Caco-2 (cell line): Measurements from ENCODE around the gene C1orf74. TPM values are rescaled to one million over a fixed set of nuclear protein-coding genes. Genes with fewer than 3 reads are reported as not detected.

Source experiments
- BruUV-seq: library from RNA; stranded (reverse); fragments of 400-500 nt; replicated peaks from 2 replicates; lab custom pipeline; 2021; lab: Mats Ljungman, UMichigan
- CTCF ChIA-PET: fragments of 300-600 bp; sonication (Branson Sonifier 250); formaldehyde crosslinking; loops from one replicate; lab custom pipeline; 2022; ENCODE audit warnings: antibody characterized with exemption; lab: Charles Lee
- POLR2A ChIA-PET: fragments of 300-600 bp; sonication (Branson Sonifier 250); formaldehyde crosslinking; loops from one replicate; lab custom pipeline; 2022; ENCODE audit warnings: antibody characterized with exemption; lab: Charles Lee
- DNase-seq, 2 experiments: peaks; one replicate each; pipeline versions ENCODE4 v3.0.0 to v3.0.0-alpha.2; 2020 to 2022
- H3K27me3 ChIP-seq: replicated peaks from 2 replicates; pipeline ENCODE4 v1.6.0; 2011; ENCODE audit warnings: low read length; ENCODE audit not compliant: control insufficient read depth, insufficient read depth
- H3K36me3 ChIP-seq: 2 replicates; pipeline ENCODE4 v1.5.1; 2011; ENCODE audit warnings: low read length; ENCODE audit not compliant: control insufficient read depth, insufficient read depth
- H3K4me1 ChIP-seq: fragments of 250-450 bp; sonication (Bioruptor Pico); 2 replicates; pipeline ENCODE4 v1.5.1; 2020; ENCODE audit warnings: mild to moderate bottlenecking
- H3K4me3 ChIP-seq: 2 replicates; pipeline ENCODE4 v1.5.1; 2011; ENCODE audit warnings: low read depth, mild to moderate bottlenecking, control low read depth, low read length
- H3K9me3 ChIP-seq: fragments of 250-450 bp; sonication (Bioruptor Pico); 2 replicates; pipeline ENCODE4 v1.5.1; 2020; ENCODE audit warnings: mild to moderate bottlenecking, moderate library complexity
- H3K27ac Mint-ChIP-seq: one replicate; pipeline ENCODE4 v1.8.0; 2022; ENCODE audit warnings: mixed read lengths; ENCODE audit not compliant: unreplicated experiment
- H3K27me3 Mint-ChIP-seq: one replicate; pipeline ENCODE4 v1.8.0; 2022; ENCODE audit warnings: mixed read lengths; ENCODE audit not compliant: insufficient read depth, unreplicated experiment
- H3K36me3 Mint-ChIP-seq: one replicate; pipeline ENCODE4 v1.8.0; 2022; ENCODE audit warnings: mild to moderate bottlenecking, mixed read lengths; ENCODE audit not compliant: insufficient read depth, unreplicated experiment
- H3K4me1 Mint-ChIP-seq: one replicate; pipeline ENCODE4 v1.8.0; 2022; ENCODE audit warnings: low read depth, mixed read lengths; ENCODE audit not compliant: unreplicated experiment
- H3K4me3 Mint-ChIP-seq: one replicate; pipeline ENCODE4 v1.8.0; 2022; ENCODE audit warnings: mild to moderate bottlenecking, moderate library complexity, mixed read lengths; ENCODE audit not compliant: unreplicated experiment
- H3K9me3 Mint-ChIP-seq: one replicate; pipeline ENCODE4 v1.8.0; 2022; ENCODE audit warnings: mixed read lengths; ENCODE audit not compliant: unreplicated experiment
- CTCF ChIP-seq, 2 experiments: fragments of 200-600 bp in 1 of 2; IDR thresholded peaks; 1 replicate in 1 of 2; 2 replicates in 1 of 2; pipeline versions ENCODE4 v1.5.1 to v1.8.0; 2011 to 2022; ENCODE audit warnings: antibody characterized with exemption in 1 of 2, control low read depth in 1 of 2, inconsistent platforms in 1 of 2, low read depth in 1 of 2, low read length in 1 of 2, mild to moderate bottlenecking in 1 of 2, moderate library complexity in 1 of 2; ENCODE audit not compliant: insufficient read depth in 1 of 2, severe bottlenecking in 1 of 2, unreplicated experiment in 1 of 2
- intact Hi-C: fragments of 100-400 bp; cut with micrococcal nuclease; formaldehyde crosslinking; loops from one replicate; pipeline ENCODE4 v1.10.0; 2022; ENCODE audit not compliant: unreplicated experiment
- total RNA-seq: library from RNA; stranded (reverse); gene quantifications from 2 replicates; pipeline ENCODE4 v1.2.3, GENCODE V29; 2022

Gene C1orf74
- total RNA-seq, 1 experiment from 2014 or later, result 4.5 TPM

- ChIA-PET POLR2A (interaction anchor here (0.6 to 1.3 kb wide), 2 partner anchors 26 to 128 kb away, joined by 3 to 11 read pairs; partner anchors contain the start of gene IRF6), CTCF (interaction anchor here (0.8 kb wide), 1 partner anchor 47 kb away, joined by 3 read pairs; the partner anchor contains the start of gene UTP25)
- no TSS peak for BruUV-seq
- Mint-ChIP-seq H3K4me3 (peak overlapping the region; percentile 56), H3K27ac (peak overlapping the region; percentile 56), H3K27me3 (no peaks in the 10 kb centered on the region), H3K36me3 (peaks cover 11% of the 10 kb centered on the region), H3K4me1 (peaks cover 19% of the 10 kb centered on the region), H3K9me3 (no peaks in the 10 kb centered on the region)
- no peaks in the 10 kb centered on the region for H3K27me3 ChIP-seq
- H3K36me3 ChIP-seq, result no peaks in the 10 kb centered on the region
- TF ChIP-seq CTCF (IDR thresholded peaks at IDR 0.05; ENCODE audit: insufficient read depth in 1 of 2, low read depth in 1 of 2, low read length in 1 of 2, severe bottlenecking in 1 of 2, unreplicated experiment in 1 of 2), result no peak
- H3K4me3 ChIP-seq, result peak overlapping the region; percentile 7; the same call in 1 of the 2 replicates
- intact Hi-C loops, result loop anchor here (1.0 kb wide), 1 partner anchor 32 kb away; no protein-coding TSS in a partner anchor
- peaks cover 36% of the 10 kb centered on the region for H3K4me1 ChIP-seq
- no peaks in the 10 kb centered on the region for H3K9me3 ChIP-seq
- peak; percentile 79 to 90 for DNase-seq
These were observed 4.1 kb downstream of the C1orf74 start for GRCh38 chr1:209780268-209780667.

- Mint-ChIP-seq H3K27me3 (no peaks in the 10 kb centered on the region), H3K36me3 (no peaks in the 10 kb centered on the region), H3K27ac (no peak overlapping the region), H3K4me3 (no peak overlapping the region), H3K4me1 (peaks cover 19% of the 10 kb centered on the region), H3K9me3 (no peaks in the 10 kb centered on the region)
- POLR2A ChIA-PET, result no interaction called here
- CTCF ChIA-PET, result no interaction called here
- TF ChIP-seq CTCF (IDR thresholded peaks at IDR 0.05; ENCODE audit: insufficient read depth in 1 of 2, low read depth in 1 of 2, low read length in 1 of 2, severe bottlenecking in 1 of 2, unreplicated experiment in 1 of 2), result no peak
- intact Hi-C loops, result no loop called here
- peaks cover 28% of the 10 kb centered on the region for H3K4me1 ChIP-seq
- H3K9me3 ChIP-seq, result no peaks in the 10 kb centered on the region
- H3K36me3 ChIP-seq, result no peaks in the 10 kb centered on the region
- DNase-seq, result no peak
- no peak overlapping the region for H3K4me3 ChIP-seq
- no peaks in the 10 kb centered on the region for H3K27me3 ChIP-seq
- no TSS peak for BruUV-seq
These were observed 6.3 kb downstream of the C1orf74 start for GRCh38 chr1:209778102-209778501.

GRCh38 chr1:209777587-209777986 lies 6.8 kb downstream of the C1orf74 start:
- Mint-ChIP-seq H3K4me3 (no peak overlapping the region), H3K27ac (no peak overlapping the region), H3K36me3 (no peaks in the 10 kb centered on the region), H3K27me3 (no peaks in the 10 kb centered on the region), H3K4me1 (peaks cover 17% of the 10 kb centered on the region), H3K9me3 (no peaks in the 10 kb centered on the region)
- POLR2A ChIA-PET, result no interaction called here
- Histone ChIP-seq H3K4me1 (peaks cover 28% of the 10 kb centered on the region), H3K27me3 (no peaks in the 10 kb centered on the region), H3K4me3 (no peak overlapping the region), H3K9me3 (no peaks in the 10 kb centered on the region), H3K36me3 (no peaks in the 10 kb centered on the region)
- BruUV-seq, result no TSS peak
- no peak for TF ChIP-seq CTCF (IDR thresholded peaks at IDR 0.05; ENCODE audit: insufficient read depth in 1 of 2, low read depth in 1 of 2, low read length in 1 of 2, severe bottlenecking in 1 of 2, unreplicated experiment in 1 of 2)
- no peak for DNase-seq
- intact Hi-C loops, result no loop called here
- CTCF ChIA-PET, result no interaction called here
